Measurements from ENCODE around the gene GRAMD1A.

DNA sequence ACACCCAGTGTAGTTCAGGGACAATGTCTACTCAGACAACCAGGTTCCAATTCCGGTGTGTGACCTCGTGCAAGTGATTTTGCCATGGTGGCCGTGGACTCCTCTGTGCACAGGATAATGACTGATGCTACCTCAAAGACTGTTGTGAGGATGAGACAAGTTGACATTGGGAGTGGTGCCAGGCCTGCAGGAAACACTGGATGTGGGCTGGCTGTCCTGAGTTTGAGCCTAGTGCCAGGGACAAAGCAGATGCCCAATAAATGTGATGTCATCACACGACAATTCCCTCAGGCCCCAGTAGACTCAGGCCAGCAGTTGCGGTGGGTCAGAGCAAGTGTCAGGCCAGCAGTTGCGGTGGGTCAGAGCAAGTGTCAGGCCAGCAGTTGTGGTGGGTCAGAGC lies 24.0 kb downstream of the GRAMD1A start:
- TF ChIP-seq POLR2AphosphoS5 (IDR thresholded peaks at IDR 0.05; ENCODE audit: insufficient read depth in 1 of 2, low read depth in 1 of 2) (no peak), POLR2A (IDR thresholded peaks at IDR 0.05) (no peak)
- TF ChIP-seq, protein P1, sequence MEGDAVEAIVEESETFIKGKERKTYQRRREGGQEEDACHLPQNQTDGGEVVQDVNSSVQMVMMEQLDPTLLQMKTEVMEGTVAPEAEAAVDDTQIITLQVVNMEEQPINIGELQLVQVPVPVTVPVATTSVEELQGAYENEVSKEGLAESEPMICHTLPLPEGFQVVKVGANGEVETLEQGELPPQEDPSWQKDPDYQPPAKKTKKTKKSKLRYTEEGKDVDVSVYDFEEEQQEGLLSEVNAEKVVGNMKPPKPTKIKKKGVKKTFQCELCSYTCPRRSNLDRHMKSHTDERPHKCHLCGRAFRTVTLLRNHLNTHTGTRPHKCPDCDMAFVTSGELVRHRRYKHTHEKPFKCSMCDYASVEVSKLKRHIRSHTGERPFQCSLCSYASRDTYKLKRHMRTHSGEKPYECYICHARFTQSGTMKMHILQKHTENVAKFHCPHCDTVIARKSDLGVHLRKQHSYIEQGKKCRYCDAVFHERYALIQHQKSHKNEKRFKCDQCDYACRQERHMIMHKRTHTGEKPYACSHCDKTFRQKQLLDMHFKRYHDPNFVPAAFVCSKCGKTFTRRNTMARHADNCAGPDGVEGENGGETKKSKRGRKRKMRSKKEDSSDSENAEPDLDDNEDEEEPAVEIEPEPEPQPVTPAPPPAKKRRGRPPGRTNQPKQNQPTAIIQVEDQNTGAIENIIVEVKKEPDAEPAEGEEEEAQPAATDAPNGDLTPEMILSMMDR (IDR thresholded peaks at IDR 0.05) = no peak

Measured in vagina (tissue), 2 donors.